Ovary (tissue), 9 donors: Measurements from ENCODE around the gene TRAF3. TPM values are rescaled to one million over a fixed set of nuclear protein-coding genes. Genes with fewer than 3 reads are reported as not detected.

Source experiments
- DNase-seq, 5 donors: peaks; one replicate each; pipeline ENCODE4 v3.0.0-alpha.2; 2019 to 2020
- H3K27ac ChIP-seq, 2 donors: fragments of 200-600 bp; one replicate each; pipeline versions ENCODE4 v1.5.1 to v1.8.0; 2019 to 2022
- H3K27me3 ChIP-seq: fragments of 200-600 bp; one replicate; pipeline ENCODE4 v1.8.0; 2022
- H3K36me3 ChIP-seq: fragments of 200-600 bp; sonication (generic); one replicate; pipeline ENCODE4 v1.5.1; 2019
- H3K4me1 ChIP-seq: one replicate; pipeline ENCODE4 v1.8.1; 2013; ENCODE audit warnings: mild to moderate bottlenecking, moderate library complexity; ENCODE audit not compliant: insufficient read depth
- H3K4me3 ChIP-seq: fragments of 200-600 bp; sonication (generic); one replicate; pipeline ENCODE4 v1.5.1; 2017
- H3K9me3 ChIP-seq, 2 donors: fragments of 200-600 bp in 1 of 2; sonication (generic) in 1 of 2; one replicate each; pipeline versions ENCODE4 v1.5.1 to v1.8.1; 2013 to 2019; ENCODE audit warnings: mild to moderate bottlenecking in 1 of 2, moderate library complexity in 1 of 2
- EP300 ChIP-seq: sonication (generic); formaldehyde crosslinking; IDR thresholded peaks from one replicate; pipeline ENCODE4 v1.6.1; 2017; ENCODE audit warnings: antibody characterized with exemption
- POLR2A ChIP-seq: fragments of 450-650 bp; IDR thresholded peaks from one replicate; pipeline ENCODE4 v1.6.1; 2017; ENCODE audit warnings: antibody characterized with exemption, mild to moderate bottlenecking, moderate library complexity
- WGBS, 3 donors: extraction: QIAGEN DNeasy Blood & Tissue Kit in 1 of 3; methylation state at CpG; one replicate each; pipeline versions ENCODE4 v1.1.5 to v1.1.7; 2013 to 2017; 5-methylcytosine and 5-hydroxymethylcytosine counted together
- intact Hi-C, 4 donors: fragments of 100-400 bp; cut with DNase I; formaldehyde crosslinking; loops; one replicate each; pipeline versions ENCODE4 v1.11.0 to v1.15.1; 2022 to 2023
- polyA plus RNA-seq, 2 donors: library from polyadenylated mRNA; stranded (reverse); fragments of 200-250 nt in 1 of 2; fragments of 350-450 nt in 1 of 2; fragmentation: Illumina TruSeq in 1 of 2; extraction: RNeasy Lipid Tissue Mini Kit (QIAGEN cat#74804) in 1 of 2; gene quantifications; one replicate each; pipeline ENCODE4 v1.2.3, GENCODE V29; 2013 to 2014
- total RNA-seq, 7 donors: library from RNA; depleted of rRNA in 2 of 7; stranded (reverse); fragments of >200 nt in 2 of 7; fragmentation: NEBNext Ultra II Directional in 3 of 7; extraction: Animal tissue kit (Norgen Biotek cat#: 25700) in 3 of 7; gene quantifications; one replicate each; pipeline versions ENCODE4 v1.1.0 to v1.2.4, GENCODE V29; 2016 to 2023
- TF ChIP-seq, protein P1 (sequence below), 3 donors: fragments of 450-650 bp in 2 of 3; fragments of 200-600 bp in 1 of 3; IDR thresholded peaks; one replicate each; pipeline versions ENCODE4 v1.5.1 to v1.8.0; 2016 to 2022; ENCODE audit warnings: antibody characterized with exemption in 3 of 3, mild to moderate bottlenecking in 1 of 3
- donor health status: DM: no; HTN: no; CAD: no; lungs with moderate emphysema.
- donor health status: DM: no; HTN: no; CAD: no.
- donor health status: Bipolar disorder and iron deficiency.
- donor health status: DM: yes; HTN: yes; CAD: no.
- donor health status: DM: no; HTN: no; CAD: no.
- donor health status: DM: yes; HTN: yes; CAD: no.

The TRAF3 gene
- total and polyA plus RNA-seq, 9 donors: 2.9 to 17.0 (median 11.4) TPM

- no peaks in the 10 kb centered on the region for H3K36me3 ChIP-seq
- no peaks in the 10 kb centered on the region for H3K27me3 ChIP-seq
- TF ChIP-seq POLR2A (no peak), EP300 (no peak)
- TF ChIP-seq, protein P1, sequence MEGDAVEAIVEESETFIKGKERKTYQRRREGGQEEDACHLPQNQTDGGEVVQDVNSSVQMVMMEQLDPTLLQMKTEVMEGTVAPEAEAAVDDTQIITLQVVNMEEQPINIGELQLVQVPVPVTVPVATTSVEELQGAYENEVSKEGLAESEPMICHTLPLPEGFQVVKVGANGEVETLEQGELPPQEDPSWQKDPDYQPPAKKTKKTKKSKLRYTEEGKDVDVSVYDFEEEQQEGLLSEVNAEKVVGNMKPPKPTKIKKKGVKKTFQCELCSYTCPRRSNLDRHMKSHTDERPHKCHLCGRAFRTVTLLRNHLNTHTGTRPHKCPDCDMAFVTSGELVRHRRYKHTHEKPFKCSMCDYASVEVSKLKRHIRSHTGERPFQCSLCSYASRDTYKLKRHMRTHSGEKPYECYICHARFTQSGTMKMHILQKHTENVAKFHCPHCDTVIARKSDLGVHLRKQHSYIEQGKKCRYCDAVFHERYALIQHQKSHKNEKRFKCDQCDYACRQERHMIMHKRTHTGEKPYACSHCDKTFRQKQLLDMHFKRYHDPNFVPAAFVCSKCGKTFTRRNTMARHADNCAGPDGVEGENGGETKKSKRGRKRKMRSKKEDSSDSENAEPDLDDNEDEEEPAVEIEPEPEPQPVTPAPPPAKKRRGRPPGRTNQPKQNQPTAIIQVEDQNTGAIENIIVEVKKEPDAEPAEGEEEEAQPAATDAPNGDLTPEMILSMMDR (IDR thresholded peaks at IDR 0.05): no peak
- no peaks in the 10 kb centered on the region for H3K4me1 ChIP-seq
- 87 to 96% (median 88%) methylated on average over 5 of the region's 5 CpGs for WGBS, 3 donors
- no peak for DNase-seq
- no peaks in the 10 kb centered on the region for H3K9me3 ChIP-seq
- H3K27ac ChIP-seq: no peak overlapping the region
- intact Hi-C loops: no loop called here
- H3K4me3 ChIP-seq: no peak overlapping the region
Measured at GRCh38 chr14:102805941-102806340, 28.7 kb downstream of the TRAF3 start.

DNA sequence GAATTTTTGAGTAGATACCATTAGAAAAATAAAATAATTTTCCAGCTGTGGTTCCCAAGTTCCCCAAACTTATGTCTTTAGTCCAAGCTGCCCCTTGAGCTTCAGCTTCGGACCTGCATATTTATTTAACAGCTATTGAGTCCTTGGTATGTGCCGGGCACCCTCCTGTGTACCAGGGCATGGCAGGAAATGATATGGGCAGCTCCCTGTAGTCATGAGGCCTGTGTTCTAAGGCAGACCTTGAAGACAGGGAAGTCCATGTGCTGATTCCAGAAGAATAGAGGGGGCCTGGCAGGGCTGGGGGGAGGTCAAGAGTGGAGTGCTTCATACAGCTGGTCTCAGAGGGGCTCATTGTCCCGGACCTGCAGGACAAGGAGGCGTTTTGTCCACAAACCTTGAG lies 29.2 kb downstream of the TRAF3 start:
- H3K4me3 ChIP-seq: no peak overlapping the region
- WGBS, 3 donors: 88 to 98% (median 94%) methylated on average over 4 of the region's 4 CpGs
- H3K36me3 ChIP-seq: no peaks in the 10 kb centered on the region
- H3K27me3 ChIP-seq: no peaks in the 10 kb centered on the region
- TF ChIP-seq POLR2A: no peak
- no peak for TF ChIP-seq EP300
- H3K4me1 ChIP-seq: no peaks in the 10 kb centered on the region
- intact Hi-C loops: no loop called here
- no peaks in the 10 kb centered on the region for H3K9me3 ChIP-seq
- no peak overlapping the region for H3K27ac ChIP-seq
- no peak for DNase-seq

- no peak overlapping the region for H3K4me3 ChIP-seq
- 86 to 92% (median 87%) methylated on average over 4 of the region's 4 CpGs for WGBS, 3 donors
- no peaks in the 10 kb centered on the region for H3K4me1 ChIP-seq
- no peak overlapping the region for H3K27ac ChIP-seq
- DNase-seq: no peak
- H3K9me3 ChIP-seq: no peaks in the 10 kb centered on the region
- no peaks in the 10 kb centered on the region for H3K36me3 ChIP-seq
- TF ChIP-seq, protein P1 (IDR thresholded peaks at IDR 0.05): no peak
- TF ChIP-seq EP300: no peak
- TF ChIP-seq POLR2A: no peak
- H3K27me3 ChIP-seq: no peaks in the 10 kb centered on the region
- intact Hi-C loops: no loop called here
Measured at GRCh38 chr14:102807013-102807406, 29.8 kb downstream of the TRAF3 start.

GRCh38 chr14:102809870-102810269 lies 32.6 kb downstream of the TRAF3 start:
- peaks cover under 1% of the 10 kb centered on the region for H3K4me1 ChIP-seq
- H3K9me3 ChIP-seq: no peaks in the 10 kb centered on the region
- TF ChIP-seq, protein P1 (IDR thresholded peaks at IDR 0.05): no peak
- TF ChIP-seq POLR2A: no peak
- TF ChIP-seq EP300: no peak
- no peak overlapping the region for H3K27ac ChIP-seq
- no peak for DNase-seq
- no peak overlapping the region for H3K4me3 ChIP-seq
- H3K27me3 ChIP-seq: no peaks in the 10 kb centered on the region
- WGBS, 3 donors: 53 to 67% (median 60%) methylated on average over 3 of the region's 3 CpGs
- intact Hi-C loops: no loop called here
- H3K36me3 ChIP-seq: no peaks in the 10 kb centered on the region

GRCh38 chr14:102810523-102810922 lies 33.3 kb downstream of the TRAF3 start:
- no peaks in the 10 kb centered on the region for H3K9me3 ChIP-seq
- WGBS, 3 donors: 93 to 98% (median 97%) methylated on average over 3 of the region's 3 CpGs
- TF ChIP-seq EP300 (no peak), POLR2A (no peak)
- TF ChIP-seq, protein P1 (IDR thresholded peaks at IDR 0.05): no peak

More at GRCh38 chr14:102810523-102810922, 33.3 kb downstream of the TRAF3 start:
- Histone ChIP-seq H3K27me3 (no peaks in the 10 kb centered on the region), H3K4me3 (no peak overlapping the region), H3K36me3 (no peaks in the 10 kb centered on the region), H3K27ac (no peak overlapping the region), H3K4me1 (peaks cover 2% of the 10 kb centered on the region)
- no peak for DNase-seq
- intact Hi-C loops: no loop called here
